HG03565 (cell line): Measurements from ENCODE around the gene UNC45B.
"Not testable (repeated sequence)": the region's sequence is repeated elsewhere in the genome, so short reads cannot be mapped to it uniquely, and the experiment has no call there.

Source experiments
- ATAC-seq: cut with Tn5 transposase; IDR thresholded peaks from one replicate; pipeline ENCODE4 v1.9.1; 2021; ENCODE audit warnings: mild to moderate bottlenecking, moderate library complexity; ENCODE audit not compliant: unreplicated experiment

The UNC45B gene

GRCh38 chr17:35169835-35170363 lies 22.3 kb downstream of the UNC45B start:
- no peak for ATAC-seq

- ATAC-seq, result no peak
Measured at GRCh38 chr17:35170968-35171771, 23.6 kb downstream of the UNC45B start.

DNA sequence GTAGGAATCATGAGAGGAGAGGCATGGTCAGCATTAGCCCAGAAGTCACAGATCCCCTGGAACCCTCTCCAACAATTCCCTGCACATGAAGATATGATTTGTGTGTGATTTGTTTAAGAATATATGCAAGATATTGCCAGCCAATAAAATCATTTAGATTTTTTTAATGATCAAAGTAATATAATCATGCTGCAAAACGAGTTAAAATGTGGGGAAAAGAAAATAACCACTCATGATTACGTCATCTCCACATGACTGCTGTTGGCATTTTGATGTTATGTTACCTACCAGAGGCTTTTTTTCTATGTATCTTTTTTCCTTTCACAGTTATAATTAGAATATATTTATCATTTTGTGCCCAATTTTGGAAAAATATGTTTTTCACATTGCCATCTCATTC lies 24.2 kb downstream of the UNC45B start:
- no peak for ATAC-seq

DNA sequence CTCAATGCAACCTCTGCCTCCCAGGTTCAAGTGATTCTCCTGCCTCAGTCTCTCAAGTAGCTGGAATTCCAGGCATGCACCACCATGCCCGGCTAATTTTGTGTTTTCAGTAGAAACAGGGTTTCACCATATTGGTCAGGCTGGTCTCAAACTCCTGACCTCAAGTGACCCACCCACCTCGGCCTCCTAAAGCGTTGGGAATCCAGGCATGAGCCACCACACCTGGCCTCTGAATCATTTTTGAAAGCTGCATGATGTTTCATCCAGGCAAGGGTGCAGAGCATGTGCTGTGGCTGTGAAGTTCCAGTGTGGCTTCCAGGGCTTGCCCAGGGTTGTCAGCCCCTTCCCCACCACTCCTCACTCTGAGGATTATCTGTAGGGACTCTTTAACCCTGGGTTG lies 24.7 kb downstream of the UNC45B start:
- ATAC-seq, result not testable (repeated sequence)

GRCh38 chr17:35174835-35175334 lies 27.3 kb downstream of the UNC45B start:
- no peak for ATAC-seq

DNA sequence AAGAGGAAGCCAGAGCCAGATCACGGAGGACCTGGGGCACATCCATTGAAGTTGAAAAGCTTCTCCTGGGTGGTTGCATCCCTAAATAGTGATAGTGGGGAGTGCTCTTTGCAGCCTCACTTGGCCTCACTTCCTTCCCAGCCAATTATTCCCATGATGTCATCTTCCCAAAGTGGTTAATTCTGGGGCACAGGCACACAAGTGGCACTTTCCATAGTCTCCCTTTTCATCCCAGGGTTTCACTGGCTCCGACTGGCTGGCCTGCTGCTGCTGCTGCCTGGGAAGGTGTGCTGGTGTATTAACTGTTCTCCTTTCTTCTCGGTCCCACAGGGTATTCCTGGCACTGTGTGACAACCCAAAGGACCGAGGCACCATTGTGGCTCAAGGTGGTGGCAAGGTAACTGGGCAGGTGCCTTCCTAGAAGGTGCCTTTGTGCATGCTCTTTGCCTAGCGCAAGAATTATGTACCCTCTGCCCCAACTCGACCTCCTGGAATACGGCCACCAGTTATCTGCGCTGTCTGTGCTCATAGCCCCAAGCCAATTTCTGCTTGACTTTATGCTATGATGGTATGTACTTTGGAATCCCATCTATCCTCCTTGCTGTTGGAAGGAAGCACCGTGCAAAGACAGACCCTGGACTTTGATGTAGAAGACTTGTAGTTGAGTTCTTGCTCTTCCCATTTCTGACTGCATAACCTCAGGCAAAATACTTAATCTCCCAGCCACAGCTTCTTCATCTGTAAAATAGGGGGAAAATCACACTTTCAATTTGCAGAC lies 28.2 kb downstream of the UNC45B start:
- no peak for ATAC-seq

- no peak for ATAC-seq
Measured at GRCh38 chr17:35176897-35177296, 29.3 kb downstream of the UNC45B start.

DNA sequence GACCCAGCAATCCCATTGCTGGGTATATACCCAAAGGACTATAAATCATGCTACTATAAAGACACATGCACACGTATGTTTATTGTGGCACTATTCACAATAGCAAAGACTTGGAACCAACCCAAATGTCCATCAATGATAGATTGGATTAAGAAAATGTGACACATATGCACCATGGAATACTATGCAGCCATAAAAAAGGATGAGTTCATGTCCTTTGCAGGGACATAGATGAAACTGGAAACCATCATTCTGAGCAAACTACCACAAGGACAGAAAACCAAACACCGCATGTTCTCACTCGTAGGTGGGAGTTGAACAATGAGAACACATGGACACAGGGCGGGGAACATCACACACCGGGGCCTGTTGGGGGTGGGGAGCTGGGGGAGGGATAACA lies 31.8 kb downstream of the UNC45B start:
- not testable (repeated sequence) for ATAC-seq

- no peak for ATAC-seq
Measured at GRCh38 chr17:35183332-35183731, 35.7 kb downstream of the UNC45B start.

GRCh38 chr17:35184274-35184673 lies 36.7 kb downstream of the UNC45B start:
- ATAC-seq, result no peak

- no peak for ATAC-seq
Measured at GRCh38 chr17:35185849-35186248, 38.2 kb downstream of the UNC45B start.

DNA sequence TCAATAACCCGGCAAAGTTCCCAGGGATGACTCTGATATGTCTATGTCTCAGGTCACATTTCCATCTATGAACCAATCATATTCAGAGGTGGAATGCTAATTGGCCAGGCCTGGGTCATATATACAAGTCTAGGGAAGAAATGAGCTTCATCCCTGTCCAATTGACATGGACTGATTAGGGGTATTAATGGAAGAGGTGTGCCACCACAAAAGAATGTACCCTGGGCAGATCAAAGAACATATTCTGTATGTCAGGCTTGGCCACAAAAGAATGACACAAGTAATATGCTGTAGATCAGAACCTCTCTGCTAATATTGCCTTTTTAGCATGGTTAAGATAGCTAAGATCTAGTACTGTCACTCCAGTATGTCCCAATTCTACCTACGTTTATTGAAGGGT lies 39.9 kb downstream of the UNC45B start:
- no peak for ATAC-seq

- ATAC-seq, result no peak
Measured at GRCh38 chr17:35188111-35188510, 40.5 kb downstream of the UNC45B start.

- no peak for ATAC-seq
Measured at GRCh38 chr17:35189291-35189690, 41.7 kb downstream of the UNC45B start.

DNA sequence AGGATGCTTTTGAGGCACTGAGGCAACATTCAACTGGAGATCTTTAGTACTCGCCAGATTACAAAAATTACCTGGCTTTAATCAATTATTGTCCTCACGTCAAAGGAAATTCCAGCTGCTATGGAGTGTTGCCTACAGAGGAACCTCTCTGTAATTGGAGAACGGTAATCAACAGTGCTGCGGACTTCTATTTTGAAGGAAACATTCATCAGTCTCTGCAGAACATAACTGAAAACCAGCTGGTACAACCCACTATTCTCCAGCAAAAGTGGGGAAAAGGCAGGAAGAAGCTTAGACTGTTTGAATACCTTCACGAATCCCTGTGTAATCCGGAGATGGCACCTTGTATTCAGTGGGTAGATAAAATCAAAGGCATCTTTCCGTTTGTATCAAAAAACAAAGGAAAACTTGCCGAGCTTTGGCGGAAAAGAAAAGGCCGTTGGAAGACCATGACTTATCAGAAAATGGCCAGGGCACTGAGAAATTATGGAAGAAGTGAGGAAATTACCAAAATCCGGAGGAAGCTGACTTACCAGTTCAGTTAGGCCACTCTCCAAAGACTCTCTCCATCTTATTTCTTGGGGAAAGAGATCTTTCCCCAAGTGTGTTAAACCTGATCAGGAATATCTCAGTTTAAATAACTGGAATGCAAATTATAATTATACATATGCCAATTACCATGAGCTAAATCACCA lies 43.5 kb downstream of the UNC45B start:
- no peak for ATAC-seq

- no peak for ATAC-seq
Measured at GRCh38 chr17:35192708-35193107, 45.1 kb downstream of the UNC45B start.

DNA sequence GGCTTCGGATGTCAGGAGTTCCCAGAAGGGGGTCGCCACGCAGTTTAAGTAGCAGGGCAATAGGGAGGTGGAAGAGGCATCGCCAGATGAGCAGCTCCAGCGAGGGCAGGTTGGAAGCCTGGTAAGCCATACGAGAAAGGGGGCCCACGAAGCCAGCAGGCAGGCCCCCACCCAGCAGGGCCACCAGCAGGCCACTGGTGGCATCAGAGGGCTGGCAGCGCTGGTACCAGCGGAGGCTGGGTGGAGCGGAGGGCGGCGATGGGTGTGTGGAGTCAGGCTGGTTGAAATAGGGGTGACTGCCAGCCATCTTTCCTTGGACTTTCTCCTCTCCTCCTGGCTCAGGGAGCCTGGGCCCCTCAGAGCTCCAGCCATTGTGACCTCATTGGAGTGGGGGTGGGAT lies 46.4 kb downstream of the UNC45B start, which contains the start of gene SLC35G3:
Gene SLC35G3, minus strand, starts transcription at position 393 of the 400 bp plus-strand sequence. Its CDS starts 86 bp downstream, at position 307.
- not testable (repeated sequence) for ATAC-seq

DNA sequence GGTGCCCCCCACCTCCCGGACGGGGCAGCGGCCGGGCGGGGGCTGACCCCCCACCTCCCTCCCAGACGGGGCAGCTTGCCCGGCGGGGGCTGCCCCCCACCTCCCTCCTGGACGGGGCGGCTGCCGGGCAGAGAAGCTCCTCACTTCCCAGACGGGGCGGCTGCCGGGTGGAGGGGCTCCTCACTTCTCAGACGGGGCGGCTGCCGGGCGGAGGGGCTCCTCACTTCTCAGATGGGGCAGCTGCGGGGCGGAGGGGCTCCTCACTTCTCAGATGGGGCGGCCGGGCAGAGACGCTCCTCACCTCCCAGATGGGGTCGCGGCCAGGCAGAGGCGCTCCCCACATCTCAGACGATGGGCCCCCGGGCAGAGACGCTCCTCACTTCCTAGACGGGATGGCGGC lies 47.4 kb downstream of the UNC45B start:
- not testable (repeated sequence) for ATAC-seq

DNA sequence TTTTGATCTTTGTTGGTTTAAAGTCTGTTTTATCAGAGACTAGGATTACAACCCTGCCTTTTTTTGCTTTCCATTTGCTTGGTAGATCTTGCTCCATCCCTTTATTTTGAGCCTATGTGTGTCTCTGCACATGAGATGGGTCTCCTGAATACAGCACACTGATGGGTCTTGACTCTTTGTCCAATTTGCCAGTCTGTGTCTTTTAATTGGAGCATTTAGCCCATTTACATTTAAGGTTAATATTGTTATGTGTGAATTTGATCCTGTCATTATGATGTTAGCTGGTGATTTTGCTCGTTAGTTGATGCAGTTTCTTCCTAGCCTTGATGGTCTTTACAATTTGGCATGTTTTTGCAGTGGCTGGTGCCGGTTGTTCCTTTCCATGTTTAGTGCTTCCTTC lies 55.0 kb downstream of the UNC45B start:
- not testable (repeated sequence) for ATAC-seq

- no peak for ATAC-seq
Measured at GRCh38 chr17:35210741-35211140, 63.1 kb downstream of the UNC45B start.

DNA sequence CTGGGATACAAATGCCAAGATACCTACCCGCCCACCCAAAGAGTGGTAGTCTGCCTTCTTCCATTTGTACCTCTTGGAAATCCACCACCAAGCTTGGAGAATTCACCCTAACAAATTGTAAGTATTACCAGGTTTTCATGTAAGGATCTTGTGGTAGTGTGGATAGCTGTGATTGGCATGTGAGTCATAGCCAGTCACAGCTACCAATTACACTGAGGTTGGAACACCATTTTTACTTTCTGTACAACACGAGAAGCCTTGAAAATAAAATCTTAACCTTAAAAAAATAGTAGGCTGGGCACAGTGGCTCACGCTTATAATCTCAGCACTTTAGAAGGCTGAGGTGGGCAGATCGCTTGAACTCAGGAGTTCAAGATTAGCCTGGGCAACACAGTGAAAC lies 65.1 kb downstream of the UNC45B start:
- no peak for ATAC-seq
